Subcutaneous abdominal adipose tissue (tissue), 5 donors: ENCODE results near the gene MARCKS.
A peak's percentile ranks its signal among the peaks of the same experiment; 100 is the strongest.

Source experiments
- H3K27ac ChIP-seq: one replicate; pipeline ENCODE4 v1.7.0; 2013; ENCODE audit warnings: low read depth, mild to moderate bottlenecking, inconsistent platforms, low read length, moderate library complexity
- H3K27me3 ChIP-seq, 5 donors: one replicate each; pipeline ENCODE4 v1.7.0; 2013; ENCODE audit warnings: low read length in 5 of 5, inconsistent platforms in 1 of 5; ENCODE audit not compliant: control insufficient read depth in 5 of 5, insufficient read depth in 4 of 5
- H3K36me3 ChIP-seq, 5 donors: one replicate each; pipeline ENCODE4 v1.7.0; 2013; ENCODE audit warnings: low read length in 5 of 5; ENCODE audit not compliant: control insufficient read depth in 5 of 5, insufficient read depth in 5 of 5
- H3K4me1 ChIP-seq, 5 donors: one replicate each; pipeline ENCODE4 v1.7.0; 2013; ENCODE audit warnings: low read length in 5 of 5, mild to moderate bottlenecking in 3 of 5, moderate library complexity in 1 of 5; ENCODE audit not compliant: control insufficient read depth in 5 of 5, insufficient read depth in 5 of 5
- H3K4me3 ChIP-seq, 5 donors: one replicate each; pipeline ENCODE4 v1.7.0; 2013; ENCODE audit warnings: low read length in 5 of 5, low read depth in 1 of 5
- H3K9ac ChIP-seq, 5 donors: one replicate each; pipeline ENCODE4 v1.7.0; 2013; ENCODE audit warnings: low read length in 5 of 5, mild to moderate bottlenecking in 4 of 5, moderate library complexity in 3 of 5
- H3K9me3 ChIP-seq, 5 donors: one replicate each; pipeline ENCODE4 v1.7.0; 2013; ENCODE audit warnings: low read length in 5 of 5; ENCODE audit not compliant: control insufficient read depth in 5 of 5
- donor health status: healthy.
- donor health status: healthy.
- donor health status: healthy.
- donor health status: healthy.
- donor health status: healthy.

MARCKS gene, protein sequence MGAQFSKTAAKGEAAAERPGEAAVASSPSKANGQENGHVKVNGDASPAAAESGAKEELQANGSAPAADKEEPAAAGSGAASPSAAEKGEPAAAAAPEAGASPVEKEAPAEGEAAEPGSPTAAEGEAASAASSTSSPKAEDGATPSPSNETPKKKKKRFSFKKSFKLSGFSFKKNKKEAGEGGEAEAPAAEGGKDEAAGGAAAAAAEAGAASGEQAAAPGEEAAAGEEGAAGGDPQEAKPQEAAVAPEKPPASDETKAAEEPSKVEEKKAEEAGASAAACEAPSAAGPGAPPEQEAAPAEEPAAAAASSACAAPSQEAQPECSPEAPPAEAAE

GRCh38 chr6:113856625-113857555 is at the start of gene MARCKS:
Gene MARCKS, plus strand, starts transcription at chr6:113857345. Its CDS starts 401 bp downstream, at chr6:113857746.
- Histone ChIP-seq H3K4me1 (peaks cover 0 to 50% (median 33%) of the 10 kb centered on the region in 5 donors), H3K36me3 (no peaks in the 10 kb centered on the region)

DNA sequence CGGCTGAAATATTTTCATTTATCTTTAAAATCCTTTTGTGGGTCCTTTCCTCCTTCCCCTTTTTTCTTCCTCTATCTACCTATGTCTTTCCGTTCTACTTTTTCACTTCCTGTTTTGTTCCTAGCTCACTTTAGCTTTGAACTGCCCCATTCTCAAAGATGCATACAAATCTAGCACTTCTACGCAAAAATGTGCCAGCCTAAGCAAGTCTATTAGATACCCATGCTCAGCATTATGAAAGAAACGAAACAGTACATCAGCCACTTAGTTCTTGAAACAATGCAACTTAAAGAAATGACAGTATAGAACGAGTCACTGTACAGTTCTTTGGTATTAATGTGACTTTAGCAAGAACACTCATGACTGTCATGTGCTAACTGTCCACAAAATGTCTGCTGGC is 47.3 kb upstream of the MARCKS start:
- peaks cover 0 to 3% (median 0%) of the 10 kb centered on the region in 5 donors for H3K9me3 ChIP-seq
- H3K27ac ChIP-seq, result no peak overlapping the region
- no peaks in the 10 kb centered on the region for H3K36me3 ChIP-seq
- H3K4me1 ChIP-seq, result peaks cover 0 to 5% (median 0%) of the 10 kb centered on the region in 5 donors
- H3K4me3 ChIP-seq, result no peak overlapping the region
- H3K9ac ChIP-seq, result no peak overlapping the region
- H3K27me3 ChIP-seq, result no peaks in the 10 kb centered on the region

More at GRCh38 chr6:113856625-113857555, at the start of gene MARCKS:
- peak within 1 kb of the TSS; percentile 86 to 97 (median 95) for H3K9ac ChIP-seq
- no peaks in the 10 kb centered on the region for H3K9me3 ChIP-seq
- H3K27ac ChIP-seq, result peak within 1 kb of the TSS; percentile 97
- H3K4me3 ChIP-seq, result peak within 1 kb of the TSS; percentile 86 to 98 (median 88)
- no peaks in the 10 kb centered on the region for H3K27me3 ChIP-seq

DNA sequence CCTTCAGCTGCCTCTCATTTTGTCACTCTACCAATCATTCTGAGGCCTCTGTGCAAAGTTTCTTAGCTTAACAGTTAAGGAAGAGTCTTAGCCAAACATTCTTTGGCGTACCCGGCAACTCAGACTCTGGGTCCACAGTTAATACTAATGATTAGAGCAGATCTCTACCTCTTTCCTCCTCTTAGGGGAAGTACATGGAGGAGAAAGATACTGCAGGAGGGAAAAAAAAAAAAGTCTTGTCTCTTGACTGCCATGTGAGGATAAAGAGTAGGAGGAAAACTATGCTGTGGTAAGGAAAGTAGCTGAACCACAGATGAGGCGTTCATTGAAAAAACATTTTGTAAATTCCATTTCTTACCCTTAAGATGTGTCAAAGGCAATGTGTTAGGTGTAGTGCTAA is 44.0 kb upstream of the MARCKS start:
- Histone ChIP-seq H3K4me3 (no peak overlapping the region), H3K9me3 (peaks cover 0 to 3% (median 0%) of the 10 kb centered on the region in 5 donors), H3K9ac (no peak overlapping the region), H3K27me3 (no peaks in the 10 kb centered on the region), H3K4me1 (no peaks in the 10 kb centered on the region), H3K27ac (no peak overlapping the region), H3K36me3 (no peaks in the 10 kb centered on the region)

GRCh38 chr6:113818578-113818977 is 38.6 kb upstream of the MARCKS start:
- H3K9me3 ChIP-seq, result no peaks in the 10 kb centered on the region
- H3K4me1 ChIP-seq, result no peaks in the 10 kb centered on the region
- H3K4me3 ChIP-seq, result no peak overlapping the region
- no peaks in the 10 kb centered on the region for H3K36me3 ChIP-seq
- no peak overlapping the region for H3K27ac ChIP-seq
- no peaks in the 10 kb centered on the region for H3K27me3 ChIP-seq
- H3K9ac ChIP-seq, result no peak overlapping the region

DNA sequence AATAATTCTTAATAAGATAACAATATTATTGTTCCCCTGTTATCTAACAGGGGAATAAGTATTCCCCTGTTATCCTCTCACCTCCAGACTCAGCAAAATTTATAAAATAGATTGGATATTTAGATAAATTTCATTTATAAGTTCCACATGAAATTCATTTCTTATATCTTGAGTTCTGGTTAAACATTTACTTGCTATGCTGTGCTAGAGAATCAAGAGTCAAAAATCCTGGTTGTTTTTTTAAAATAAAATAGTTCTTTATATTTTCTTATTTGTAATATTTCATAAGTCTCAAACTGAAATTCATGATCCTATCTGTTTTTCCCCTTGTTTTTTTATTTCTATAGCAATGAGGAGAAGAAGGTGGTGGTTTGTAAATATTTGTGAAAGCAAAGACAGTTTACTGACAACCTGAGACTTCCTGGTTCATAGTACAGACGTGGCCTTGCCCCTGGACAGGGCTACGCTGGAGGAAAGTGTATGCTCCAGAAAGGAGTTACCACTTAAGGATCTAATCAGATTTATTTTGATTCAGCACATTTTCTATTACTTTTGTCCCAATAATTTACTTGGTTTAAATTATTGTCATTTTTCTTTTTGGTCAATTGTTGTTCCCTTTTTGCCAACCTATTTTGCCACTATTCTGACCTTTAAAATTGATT is 37.8 kb upstream of the MARCKS start:
- H3K9ac ChIP-seq, result no peak overlapping the region
- no peaks in the 10 kb centered on the region for H3K9me3 ChIP-seq
- H3K4me1 ChIP-seq, result peaks cover 0 to 1% (median 0%) of the 10 kb centered on the region in 5 donors
- no peaks in the 10 kb centered on the region for H3K36me3 ChIP-seq
- H3K27ac ChIP-seq, result no peak overlapping the region
- no peak overlapping the region for H3K4me3 ChIP-seq
- H3K27me3 ChIP-seq, result no peaks in the 10 kb centered on the region

DNA sequence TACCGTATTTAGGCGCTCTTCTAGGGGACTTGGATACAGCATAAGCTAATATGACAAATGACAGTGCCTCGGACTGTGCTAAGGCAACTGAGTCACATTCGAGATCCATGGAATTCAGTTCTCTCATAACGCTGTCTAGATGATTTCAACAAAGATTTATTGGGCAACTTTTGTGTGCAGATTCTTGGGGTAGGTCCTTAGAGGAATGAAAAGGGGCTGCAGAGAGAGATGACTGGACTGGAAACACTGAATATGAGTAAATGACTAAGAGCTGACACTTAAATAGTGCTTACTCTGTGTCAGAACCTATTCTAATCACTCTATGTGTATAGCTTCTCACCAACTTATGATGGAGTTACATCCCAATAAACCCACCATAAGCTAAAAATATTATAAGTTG is 36.4 kb upstream of the MARCKS start:
- peaks cover 3 to 11% (median 5%) of the 10 kb centered on the region in 5 donors for H3K4me1 ChIP-seq
- no peak overlapping the region for H3K9ac ChIP-seq
- H3K27ac ChIP-seq, result no peak overlapping the region
- no peaks in the 10 kb centered on the region for H3K27me3 ChIP-seq
- no peaks in the 10 kb centered on the region for H3K9me3 ChIP-seq
- H3K36me3 ChIP-seq, result no peaks in the 10 kb centered on the region
- H3K4me3 ChIP-seq, result no peak overlapping the region

DNA sequence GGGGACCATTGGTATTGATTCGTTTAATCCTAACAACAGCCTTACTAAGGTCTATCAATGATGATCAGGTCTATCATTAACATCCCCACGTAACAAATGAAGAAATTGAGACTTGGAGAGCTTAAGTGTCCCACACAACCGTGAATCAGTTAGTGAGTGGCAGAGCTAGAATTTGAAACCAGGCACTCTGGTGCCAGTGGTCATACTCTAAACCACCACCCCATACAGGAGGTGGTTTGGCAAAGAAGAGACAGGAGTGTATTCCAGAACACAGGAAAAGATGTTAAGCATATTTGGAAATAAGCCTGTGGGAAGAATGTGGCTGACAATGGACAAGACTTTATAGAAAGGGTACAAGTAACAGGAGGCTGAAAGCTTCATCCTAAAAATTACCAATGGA is 35.7 kb upstream of the MARCKS start:
- Histone ChIP-seq H3K4me1 (peaks cover 6 to 16% (median 10%) of the 10 kb centered on the region in 5 donors), H3K36me3 (no peaks in the 10 kb centered on the region), H3K27ac (no peak overlapping the region), H3K9me3 (no peaks in the 10 kb centered on the region), H3K4me3 (no peak overlapping the region), H3K27me3 (no peaks in the 10 kb centered on the region), H3K9ac (no peak overlapping the region)

- H3K27ac ChIP-seq, result no peak overlapping the region
- H3K4me1 ChIP-seq, result peaks cover 6 to 16% (median 10%) of the 10 kb centered on the region in 5 donors
- no peaks in the 10 kb centered on the region for H3K36me3 ChIP-seq
- no peaks in the 10 kb centered on the region for H3K27me3 ChIP-seq
- no peak overlapping the region for H3K9ac ChIP-seq
- H3K4me3 ChIP-seq, result no peak overlapping the region
- H3K9me3 ChIP-seq, result no peaks in the 10 kb centered on the region
Observed at GRCh38 chr6:113823916-113824315, 33.2 kb upstream of the MARCKS start.

DNA sequence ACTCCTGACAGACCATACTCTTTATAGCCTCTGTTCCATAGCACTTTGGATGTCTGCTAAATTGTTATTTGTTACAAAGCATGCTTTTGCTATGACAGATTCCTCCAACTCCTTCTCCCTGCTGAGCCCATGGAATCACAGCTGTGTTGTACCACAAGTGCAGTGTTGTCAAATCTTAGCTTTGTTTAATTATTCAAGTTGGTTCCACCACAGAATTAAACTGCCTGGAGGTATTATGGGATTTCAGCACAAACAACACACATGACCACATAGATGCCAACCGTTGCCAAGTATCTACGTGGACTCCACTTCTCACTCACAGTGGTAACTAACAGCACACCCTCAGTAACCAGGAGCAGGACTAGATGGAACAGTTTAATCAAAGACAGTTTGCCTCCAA is 32.7 kb upstream of the MARCKS start:
- Histone ChIP-seq H3K9me3 (no peaks in the 10 kb centered on the region), H3K9ac (no peak overlapping the region), H3K4me3 (no peak overlapping the region), H3K27ac (no peak overlapping the region), H3K4me1 (peaks cover 6 to 16% (median 10%) of the 10 kb centered on the region in 5 donors), H3K27me3 (no peaks in the 10 kb centered on the region), H3K36me3 (no peaks in the 10 kb centered on the region)
